NOMO-1 treated with DMSO at 0.1 percent for 48 hours (cell line): Measurements from ENCODE around the gene SYTL5.
A peak's percentile ranks its signal among the peaks of the same experiment; 100 is the strongest.

ENCODE experiments used
- DNase-seq: peaks from one replicate; lab custom pipeline; 2025; ENCODE audit not compliant: unreplicated experiment; lab: John Stamatoyannopoulos, UW

SYTL5 gene

DNA sequence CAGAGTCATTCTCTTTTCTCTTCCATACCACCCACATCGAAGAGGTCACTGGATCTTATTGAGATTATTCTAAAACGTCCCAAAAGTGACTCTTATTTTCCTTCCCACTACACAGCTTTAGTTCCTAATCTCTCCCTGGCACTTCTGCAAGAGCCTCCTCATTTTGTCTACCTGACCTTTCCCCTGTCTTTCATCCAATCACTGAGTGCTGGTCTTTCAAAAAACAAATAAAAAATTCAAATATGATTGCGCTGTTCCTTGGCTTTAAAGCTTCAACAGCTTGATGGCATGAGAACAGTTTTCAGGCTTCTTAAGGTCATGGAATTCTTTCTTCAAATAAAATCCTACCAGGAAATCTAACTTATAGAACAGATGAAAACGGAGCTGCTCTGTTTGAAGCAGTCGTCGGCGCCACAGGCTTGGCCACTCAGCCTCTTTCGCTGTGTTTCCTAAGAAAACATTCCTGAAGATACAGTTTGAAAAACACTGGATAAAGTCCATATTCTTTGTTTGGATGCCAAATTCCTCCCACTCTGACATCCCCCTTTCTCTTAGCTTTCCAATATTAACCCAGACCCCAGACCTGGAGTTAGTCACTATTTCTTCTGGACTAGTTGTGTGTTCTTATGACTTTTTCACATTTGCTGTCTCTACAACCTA lies 12.5 kb downstream of the SYTL5 start:
- no peak for DNase-seq

DNA sequence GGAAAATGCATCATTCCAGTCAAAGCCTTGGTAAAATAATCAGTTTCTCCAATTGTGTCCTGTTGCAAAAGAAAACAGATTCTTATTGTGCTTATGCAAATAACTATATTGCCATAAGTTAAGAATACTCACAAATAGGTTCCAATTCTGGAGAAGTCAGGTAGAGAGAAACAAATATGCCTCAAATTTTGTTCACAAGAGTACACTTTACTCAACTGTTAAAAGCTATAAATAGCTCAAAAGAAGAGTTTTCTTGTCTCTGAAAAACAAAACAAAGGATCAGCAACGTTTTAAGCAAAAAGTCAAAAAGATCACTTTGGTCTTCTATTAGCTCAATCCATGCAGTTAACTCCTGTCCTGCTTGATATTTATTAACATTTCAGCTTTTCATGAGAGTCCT lies 21.9 kb downstream of the SYTL5 start:
- DNase-seq: no peak

DNA sequence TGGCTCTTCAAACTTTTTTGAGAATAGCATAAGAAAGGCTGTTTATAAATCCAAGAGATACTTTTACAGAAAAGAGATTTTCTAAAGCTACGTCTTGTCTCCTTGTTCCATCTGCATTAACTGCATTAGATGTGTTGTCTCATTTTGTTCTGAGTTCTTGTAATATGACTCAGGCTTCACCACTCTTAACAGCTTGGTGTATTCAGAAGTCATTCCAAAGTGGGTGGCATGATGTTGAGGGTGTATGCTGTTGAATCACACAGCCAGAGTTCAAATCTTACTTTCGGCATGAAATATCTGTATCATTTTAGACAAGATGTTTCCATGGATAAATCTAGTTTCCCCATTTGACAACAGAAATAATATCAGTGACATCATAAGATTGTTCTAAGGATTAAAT lies 30.1 kb downstream of the SYTL5 start:
- no peak for DNase-seq

- DNase-seq: no peak
Observed at GRCh38 chrX:38038501-38038900, 32.1 kb downstream of the SYTL5 start.

DNA sequence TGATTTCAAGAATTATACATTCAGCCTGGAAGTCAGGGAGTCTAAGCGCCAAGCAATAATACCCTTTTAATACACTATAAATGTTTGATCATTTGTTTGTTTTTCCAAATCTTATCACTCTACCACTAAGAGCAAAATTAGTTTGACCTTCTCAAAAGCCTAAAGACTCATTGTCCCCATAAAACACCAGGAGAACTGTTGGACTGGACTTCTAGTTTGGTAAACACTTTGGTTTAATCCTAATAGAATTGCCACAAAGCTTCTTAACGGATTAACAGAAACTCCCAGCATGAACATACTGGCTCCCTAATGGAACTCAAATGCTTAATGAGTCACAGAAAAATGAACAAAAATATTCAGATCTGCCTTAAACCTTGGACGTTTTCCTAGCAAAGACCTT lies 34.9 kb downstream of the SYTL5 start:
- no peak for DNase-seq

DNA sequence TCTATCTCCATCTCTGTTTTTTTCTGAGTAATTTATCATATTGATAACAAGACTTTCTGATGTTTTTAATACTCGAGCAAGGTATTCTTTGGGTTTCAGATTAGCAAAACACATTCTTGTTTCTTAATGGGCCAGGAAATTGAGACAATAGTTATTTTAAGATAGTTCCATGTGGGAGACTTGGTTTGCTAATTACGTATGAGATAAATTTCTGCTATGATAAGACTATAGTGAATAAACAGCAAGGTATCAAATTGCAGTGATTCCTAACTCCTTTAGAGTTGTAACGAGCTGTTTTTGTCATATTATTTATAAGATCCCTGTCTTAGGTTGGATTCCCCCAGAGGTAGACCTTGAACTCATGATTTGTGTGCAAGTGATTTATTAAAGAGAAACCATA lies 38.3 kb downstream of the SYTL5 start:
- no peak for DNase-seq

DNA sequence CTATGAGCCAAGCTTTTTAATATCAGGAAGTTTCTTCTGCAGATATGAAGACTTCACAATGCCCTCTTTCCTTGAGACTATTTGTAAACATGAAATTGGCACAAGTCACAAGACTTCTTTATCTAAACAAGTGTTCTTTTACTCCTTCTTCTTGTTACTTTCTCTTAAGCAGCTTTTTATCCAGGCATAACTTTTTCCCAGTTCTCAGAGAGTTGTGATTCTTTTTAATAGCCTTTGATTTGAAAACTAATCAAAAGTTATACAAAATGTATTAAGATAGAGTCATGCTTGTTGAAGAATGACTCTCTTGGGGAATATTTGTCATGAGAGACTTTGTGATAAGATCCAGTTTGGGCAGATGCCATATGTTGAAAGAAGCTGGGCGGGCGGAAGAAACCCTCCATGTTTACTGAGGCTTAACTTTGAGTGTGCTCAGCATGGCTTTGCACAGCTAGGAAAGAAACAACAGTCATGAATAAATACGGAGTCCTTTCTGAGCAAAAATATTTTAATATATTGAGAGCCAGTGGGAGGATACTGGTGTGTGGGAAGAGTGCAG lies 39.3 kb downstream of the SYTL5 start:
- DNase-seq: no peak

DNA sequence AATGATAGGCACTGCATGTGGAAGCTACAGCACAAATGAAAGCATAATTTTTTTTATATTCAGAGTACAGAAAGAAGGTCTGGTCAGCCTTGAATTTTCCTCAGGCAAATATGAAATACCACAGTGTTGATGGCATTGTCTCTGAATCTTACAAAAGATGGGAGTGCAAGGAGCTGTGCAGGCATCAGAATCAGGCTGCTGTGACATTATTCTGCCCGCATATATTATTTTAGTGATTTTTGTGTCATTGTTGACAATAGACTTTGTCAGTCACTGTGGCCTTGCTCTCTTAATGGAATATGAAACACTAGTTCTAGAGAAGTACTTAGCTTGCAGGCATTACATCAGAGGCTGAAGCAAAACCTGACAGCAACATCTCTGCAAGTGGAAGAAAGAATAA lies 42.5 kb downstream of the SYTL5 start:
- no peak for DNase-seq

DNA sequence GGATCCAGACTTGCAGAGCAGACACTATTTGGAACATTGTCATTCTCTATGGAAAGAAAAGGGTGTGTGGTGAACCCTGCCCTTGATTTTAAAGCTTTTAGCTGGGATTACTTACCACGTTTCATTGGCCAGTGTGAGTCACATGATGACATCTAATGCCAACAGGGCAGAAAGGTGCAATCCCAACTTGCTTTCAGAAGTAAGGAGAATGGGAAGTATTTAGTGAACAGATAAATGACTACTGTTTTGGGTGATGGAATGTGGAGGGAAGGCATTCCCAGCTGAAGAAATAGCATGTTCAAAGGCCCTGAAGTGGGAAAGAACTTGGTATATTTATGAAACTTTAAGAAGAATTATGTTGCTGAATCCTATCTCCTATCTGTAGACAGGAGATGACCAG lies 44.5 kb downstream of the SYTL5 start:
- DNase-seq: no peak

DNA sequence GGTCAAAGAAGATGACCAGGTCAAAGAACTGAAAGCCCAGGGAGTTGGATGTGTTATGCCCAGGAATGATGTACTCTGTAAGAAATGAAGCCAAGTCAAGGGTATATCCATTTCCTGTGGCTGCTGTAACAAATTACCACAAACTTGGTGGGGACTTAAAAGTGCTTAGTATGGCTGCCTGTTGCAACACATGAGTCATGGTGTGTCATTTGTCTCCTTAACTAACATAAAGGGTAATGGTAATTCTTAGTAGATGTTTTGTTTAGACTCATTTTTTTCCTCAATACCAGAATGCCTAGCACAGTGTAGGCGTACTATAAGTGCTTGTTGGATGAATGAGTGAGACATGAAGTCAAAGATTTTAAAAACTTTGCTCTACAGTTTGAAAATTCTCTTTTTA lies 45.7 kb downstream of the SYTL5 start:
- DNase-seq: peak; percentile 77

GRCh38 chrX:38055170-38055847 lies 49.0 kb downstream of the SYTL5 start:
- DNase-seq: no peak

- DNase-seq: no peak
Observed at GRCh38 chrX:38060331-38060878, 54.1 kb downstream of the SYTL5 start.

- peak; percentile 22 for DNase-seq
Observed at GRCh38 chrX:38061335-38061734, 55.0 kb downstream of the SYTL5 start.

- DNase-seq: no peak
Observed at GRCh38 chrX:38066934-38067333, 60.6 kb downstream of the SYTL5 start.

DNA sequence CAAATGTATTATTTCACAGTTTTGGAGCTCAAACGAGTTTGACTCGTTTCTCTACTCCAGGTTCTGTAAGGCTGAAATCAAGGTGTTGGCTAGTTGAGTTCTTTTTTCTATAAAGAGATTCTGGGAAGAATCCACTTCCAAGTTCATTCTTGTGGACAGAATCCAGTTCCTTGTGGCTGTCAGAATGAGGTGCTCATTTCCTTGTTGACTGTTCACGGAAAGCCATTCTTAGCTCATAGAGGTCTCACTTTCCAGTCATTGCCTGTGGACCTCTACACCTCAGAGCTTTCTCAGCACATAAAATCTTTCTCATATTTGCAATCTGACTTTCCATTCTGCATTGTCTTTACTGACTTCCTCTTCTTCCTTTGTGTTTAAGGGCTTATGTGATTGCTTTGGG lies 62.9 kb downstream of the SYTL5 start:
- no peak for DNase-seq

- no peak for DNase-seq
Observed at GRCh38 chrX:38069991-38070390, 63.6 kb downstream of the SYTL5 start.

DNA sequence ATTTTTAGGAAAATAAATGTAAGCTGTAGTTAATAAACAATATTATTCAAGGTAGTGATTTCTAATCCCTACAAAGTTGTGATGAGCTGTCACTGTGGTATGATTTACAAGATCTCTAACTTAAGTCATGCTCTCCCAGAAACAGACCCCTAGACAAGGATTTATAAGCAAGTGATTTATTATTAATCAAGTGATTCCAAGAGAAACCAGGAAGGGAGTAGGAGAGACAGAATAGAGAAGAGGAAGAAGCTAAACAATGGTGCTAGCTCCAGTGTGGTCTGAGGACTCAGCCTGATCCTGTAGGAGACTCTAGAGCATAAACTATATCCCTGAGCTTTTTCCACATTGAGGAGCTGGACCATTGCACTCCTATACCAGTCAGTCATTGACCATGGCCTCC lies 73.1 kb downstream of the SYTL5 start:
- DNase-seq: no peak

- DNase-seq: no peak
Observed at GRCh38 chrX:38080808-38081207, 74.5 kb downstream of the SYTL5 start.

DNA sequence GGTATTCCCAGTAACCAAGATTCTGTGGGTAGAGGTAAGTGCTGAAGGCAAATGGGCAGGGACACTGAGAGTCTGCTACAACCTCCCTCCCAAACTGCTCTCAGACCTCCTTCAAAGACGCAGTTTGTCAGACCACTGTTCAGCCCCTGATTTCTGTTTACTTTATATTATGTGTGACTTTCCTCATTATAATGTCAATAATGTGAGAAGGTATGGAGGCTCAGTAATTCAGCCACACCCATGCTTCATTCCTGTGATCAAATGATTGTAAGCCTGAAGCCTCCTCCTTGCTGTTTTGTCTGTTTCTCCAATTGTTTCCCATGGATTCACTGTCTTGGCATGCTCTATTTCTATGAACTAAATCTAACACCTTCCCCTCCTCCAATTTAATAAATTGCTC lies 75.6 kb downstream of the SYTL5 start:
- DNase-seq: no peak

DNA sequence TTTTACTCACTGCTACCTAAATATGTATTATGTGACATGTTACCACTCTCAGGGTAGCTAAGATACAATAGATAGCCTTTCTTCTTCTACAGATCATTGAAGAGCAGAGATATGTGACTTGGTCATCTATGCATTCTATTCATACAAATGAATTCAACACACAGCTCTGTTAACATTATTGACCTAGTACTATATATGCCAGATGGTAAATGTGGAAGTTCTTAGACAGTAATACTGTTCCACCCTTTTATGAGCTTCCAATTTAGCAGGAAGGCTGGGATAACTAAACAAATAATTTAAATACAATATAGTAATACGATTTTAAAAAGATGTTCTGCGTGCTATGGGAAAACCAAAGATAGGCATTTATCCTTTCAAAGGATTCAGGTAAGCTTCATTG lies 76.0 kb downstream of the SYTL5 start:
- DNase-seq: no peak

- DNase-seq: no peak
Observed at GRCh38 chrX:38085813-38086212, 79.5 kb downstream of the SYTL5 start.

DNA sequence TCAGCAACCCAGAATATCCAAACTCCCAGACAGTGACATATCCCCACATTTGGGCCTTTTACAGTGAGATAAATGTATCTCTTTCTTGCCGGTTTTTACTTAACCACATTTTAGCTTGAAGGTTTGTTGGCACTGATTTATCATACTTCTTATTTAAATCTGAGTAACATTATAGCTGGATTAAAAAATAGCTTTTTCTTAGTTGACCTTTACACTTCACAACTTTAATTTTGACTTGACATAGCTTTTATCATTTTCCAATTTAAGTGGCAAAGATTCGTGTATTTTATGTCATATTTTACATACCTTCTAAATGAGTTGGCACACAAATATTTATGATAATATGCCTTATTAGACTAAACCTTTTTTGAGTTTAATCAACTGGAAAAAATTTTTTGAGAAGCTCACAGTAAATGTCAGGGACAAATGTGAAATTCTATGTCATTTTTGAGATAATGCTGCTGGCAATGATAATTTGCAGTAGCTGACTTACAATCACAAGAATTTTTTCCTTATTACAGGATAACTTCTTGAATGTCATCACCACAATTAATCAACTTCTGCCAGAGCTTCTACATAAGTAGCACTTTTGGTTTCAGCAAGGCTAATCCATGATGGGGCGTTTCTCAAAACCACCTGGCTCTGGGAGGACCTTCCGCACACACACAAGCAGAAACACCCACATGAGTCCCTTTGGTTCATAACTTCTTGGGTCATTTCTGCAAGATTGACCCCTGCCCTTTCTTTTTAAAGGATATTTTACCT lies 80.3 kb downstream of the SYTL5 start:
- no peak for DNase-seq
